ENCODE measurements around the gene CAB39L.

The CAB39L gene

GRCh38 chr13:49443704-49444523, at the start of gene CAB39L, which contains the start of gene SETDB2:
TSS of gene CAB39L (minus strand) at chr13:49444064. CDS start at chr13:49382910, 61,154 bp downstream.
TSS of gene SETDB2 (plus strand) at chr13:49444274. CDS start at chr13:49451894, 7,620 bp downstream.
- DNase-seq = peak; percentile 82 to 100 (median 98)

- DNase-seq = no peak
These were observed 44.7 kb upstream of the CAB39L start for GRCh38 chr13:49488563-49488962.

- no peak for DNase-seq
These were observed 37.9 kb upstream of the CAB39L start for GRCh38 chr13:49481788-49482187.

GRCh38 chr13:49476529-49476928, 32.7 kb upstream of the CAB39L start:
- no peak for DNase-seq

- no peak for DNase-seq
These were observed 28.3 kb upstream of the CAB39L start for GRCh38 chr13:49472186-49472585.

- DNase-seq = no peak
These were observed 22.5 kb upstream of the CAB39L start for GRCh38 chr13:49466292-49466838.

GRCh38 chr13:49464621-49465325, 20.9 kb upstream of the CAB39L start:
- no peak for DNase-seq

- DNase-seq = no peak
These were observed 20.2 kb upstream of the CAB39L start for GRCh38 chr13:49464085-49464484.

- no peak for DNase-seq
These were observed 15.7 kb upstream of the CAB39L start for GRCh38 chr13:49459580-49459979.

GRCh38 chr13:49457221-49457620, 13.4 kb upstream of the CAB39L start:
- DNase-seq = no peak

- DNase-seq = no peak
These were observed 12.3 kb upstream of the CAB39L start for GRCh38 chr13:49456156-49456555.

- DNase-seq = no peak
These were observed 11.1 kb upstream of the CAB39L start for GRCh38 chr13:49455007-49455398.

GRCh38 chr13:49454388-49455006, 10.6 kb upstream of the CAB39L start:
- DNase-seq = no peak

GRCh38 chr13:49453465-49453864, 9.6 kb upstream of the CAB39L start:
- DNase-seq = no peak

GRCh38 chr13:49452725-49453457, 9.0 kb upstream of the CAB39L start:
- DNase-seq = no peak

GRCh38 chr13:49450105-49450819, 6.4 kb upstream of the CAB39L start:
- DNase-seq = no peak

GRCh38 chr13:49448753-49449152, 4.9 kb upstream of the CAB39L start:
- DNase-seq = no peak

- DNase-seq = no peak
These were observed 2.6 kb upstream of the CAB39L start for GRCh38 chr13:49446473-49446872.

GRCh38 chr13:49444524-49445395, 896 bp upstream of the CAB39L start:
- peak in 5 of 51 donors; percentile 7 to 66 (median 53) for DNase-seq

- DNase-seq = peak in 6 of 51 donors; percentile 21 to 55 (median 38)
These were observed 534 bp downstream of the CAB39L start for GRCh38 chr13:49443357-49443703.
